Esophagus muscularis mucosa (tissue), 3 donors: Measurements from ENCODE around the gene ZNF780A.

Experiments
- POLR2A ChIP-seq: fragments of 450-650 bp; IDR thresholded peaks from one replicate; pipeline ENCODE4 v1.6.1; 2017; ENCODE audit warnings: antibody characterized with exemption, moderate library complexity, mild to moderate bottlenecking, low read depth
- POLR2AphosphoS5 ChIP-seq, 2 donors: sonication (generic); formaldehyde crosslinking; IDR thresholded peaks; one replicate each; pipeline ENCODE4 v1.6.1; 2017; ENCODE audit warnings: antibody characterized with exemption in 2 of 2
- TF ChIP-seq, protein P1 (sequence below), 3 experiments: fragments of 200-600 bp in 2 of 3; fragments of 450-650 bp in 1 of 3; sonication (generic) in 2 of 3; IDR thresholded peaks; one replicate each; pipeline ENCODE4 v1.5.1; 2017 to 2019; ENCODE audit warnings: antibody characterized with exemption in 3 of 3, mild to moderate bottlenecking in 2 of 3, moderate library complexity in 1 of 3

- TF ChIP-seq, protein P1, sequence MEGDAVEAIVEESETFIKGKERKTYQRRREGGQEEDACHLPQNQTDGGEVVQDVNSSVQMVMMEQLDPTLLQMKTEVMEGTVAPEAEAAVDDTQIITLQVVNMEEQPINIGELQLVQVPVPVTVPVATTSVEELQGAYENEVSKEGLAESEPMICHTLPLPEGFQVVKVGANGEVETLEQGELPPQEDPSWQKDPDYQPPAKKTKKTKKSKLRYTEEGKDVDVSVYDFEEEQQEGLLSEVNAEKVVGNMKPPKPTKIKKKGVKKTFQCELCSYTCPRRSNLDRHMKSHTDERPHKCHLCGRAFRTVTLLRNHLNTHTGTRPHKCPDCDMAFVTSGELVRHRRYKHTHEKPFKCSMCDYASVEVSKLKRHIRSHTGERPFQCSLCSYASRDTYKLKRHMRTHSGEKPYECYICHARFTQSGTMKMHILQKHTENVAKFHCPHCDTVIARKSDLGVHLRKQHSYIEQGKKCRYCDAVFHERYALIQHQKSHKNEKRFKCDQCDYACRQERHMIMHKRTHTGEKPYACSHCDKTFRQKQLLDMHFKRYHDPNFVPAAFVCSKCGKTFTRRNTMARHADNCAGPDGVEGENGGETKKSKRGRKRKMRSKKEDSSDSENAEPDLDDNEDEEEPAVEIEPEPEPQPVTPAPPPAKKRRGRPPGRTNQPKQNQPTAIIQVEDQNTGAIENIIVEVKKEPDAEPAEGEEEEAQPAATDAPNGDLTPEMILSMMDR (IDR thresholded peaks at IDR 0.05), result no peak
- TF ChIP-seq POLR2A (no peak), POLR2AphosphoS5 (IDR thresholded peaks at IDR 0.05) (no peak)
These were observed 20.7 kb downstream of the ZNF780A start for GRCh38 chr19:40070058-40070457.
